ENCODE data around the gene CD164.

Gene CD164

GRCh38 chr6:109381747-109382575 lies at the start of gene CD164:
CD164 (minus strand) TSS chr6:109382467; CDS start chr6:109382378, 89 bp downstream.
- peak; percentile 95 for DNase-seq

GRCh38 chr6:109429496-109429895 lies 47.2 kb upstream of the CD164 start:
- no peak for DNase-seq

- DNase-seq: no peak
These were observed 46.7 kb upstream of the CD164 start for GRCh38 chr6:109428889-109429477.

GRCh38 chr6:109424946-109425345 lies 42.7 kb upstream of the CD164 start:
- no peak for DNase-seq

- no peak for DNase-seq
These were observed 38.9 kb upstream of the CD164 start for GRCh38 chr6:109421184-109421583.

GRCh38 chr6:109420751-109421150 lies 38.5 kb upstream of the CD164 start:
- DNase-seq: no peak

GRCh38 chr6:109417646-109418045 lies 35.4 kb upstream of the CD164 start:
- DNase-seq: no peak

GRCh38 chr6:109411034-109411433 lies 28.8 kb upstream of the CD164 start:
- DNase-seq: no peak

GRCh38 chr6:109406196-109406595 lies 23.9 kb upstream of the CD164 start:
- no peak for DNase-seq

GRCh38 chr6:109397020-109397419 lies 14.8 kb upstream of the CD164 start:
- DNase-seq: no peak

- DNase-seq: no peak
These were observed 13.9 kb upstream of the CD164 start for GRCh38 chr6:109396046-109396718.

- no peak for DNase-seq
These were observed 11.6 kb upstream of the CD164 start for GRCh38 chr6:109393886-109394281.

- DNase-seq: no peak
These were observed 11.1 kb upstream of the CD164 start for GRCh38 chr6:109393157-109393885.

GRCh38 chr6:109389650-109390274 lies 7.5 kb upstream of the CD164 start:
- DNase-seq: no peak

GRCh38 chr6:109388265-109388664 lies 6.0 kb upstream of the CD164 start:
- no peak for DNase-seq

GRCh38 chr6:109383438-109383940 lies 1.2 kb upstream of the CD164 start:
- no peak for DNase-seq

- DNase-seq: peak; percentile 93
These were observed 540 bp upstream of the CD164 start for GRCh38 chr6:109382576-109383437.

GRCh38 chr6:109381061-109381746 lies 1.1 kb downstream of the CD164 start:
- DNase-seq: no peak

- no peak for DNase-seq
These were observed 2.6 kb downstream of the CD164 start for GRCh38 chr6:109379711-109380110.

GRCh38 chr6:109377717-109378116 lies 4.5 kb downstream of the CD164 start:
- no peak for DNase-seq

- DNase-seq: no peak
These were observed 7.9 kb downstream of the CD164 start for GRCh38 chr6:109374326-109374892.

All from activated CD4-positive, alpha-beta T cell treated with anti-CD3 and anti-CD28 coated beads for 48 hours (primary cell).